K562 (cell line): ENCODE results near the gene C1QTNF12. TPM values are rescaled to one million over a fixed set of nuclear protein-coding genes. Genes with fewer than 3 reads are reported as not detected.

Experiments
- ATAC-seq: fragments of 200-7000 bp; cut with Tn5 transposase; 3 replicates; pipeline ENCODE4 v1.9.1; 2020; ENCODE audit warnings: moderate library complexity
- BruUV-seq: library from RNA; stranded (reverse); fragments of 400-500 nt; replicated peaks from 2 replicates; lab custom pipeline; 2021; lab: Mats Ljungman, UMichigan
- CTCF ChIA-PET: fragments of 300-600 bp; formaldehyde crosslinking; extraction: SDS; loops from one replicate; lab custom pipeline; 2021; ENCODE audit warnings: low intra/inter-chr PET ratio; lab: Yijun Ruan, JAX
- POLR2A ChIA-PET: fragments of 300-600, 350-650 bp; sonication (Branson Sonifier 250); formaldehyde crosslinking; extraction: SDS; loops from one replicate; lab custom pipeline; 2021; ENCODE audit warnings: antibody characterized with exemption, inconsistent platforms; lab: Yijun Ruan, JAX
- DNase-seq, 4 experiments: peaks; one replicate each; pipeline versions ENCODE4 v3.0.0 to v3.0.0-alpha.2; 2011 to 2018; ENCODE audit warnings: low spot score in 3 of 4, mixed read lengths in 3 of 4; ENCODE audit errors: extremely low read depth in 1 of 4
- FAIRE-seq: peaks from 2 replicates; lab custom pipeline; 2011; peaks lifted over from hg19 to GRCh38; lab: Jason Lieb, UNC
- H2AFZ ChIP-seq: 2 replicates; pipeline ENCODE4 v1.6.0; 2011; ENCODE audit warnings: low read depth, low read length, control low read depth, inconsistent platforms
- H3K27ac ChIP-seq: fragments of 200-600 bp; 3 replicates; pipeline ENCODE4 v1.8.0; 2011; ENCODE audit warnings: low read depth, mild to moderate bottlenecking, control low read depth, inconsistent platforms, low read length, moderate library complexity, mixed read lengths; ENCODE audit errors: extremely low read depth
- H3K27me3 ChIP-seq, 2 experiments: fragments of 300-600 bp in 1 of 2; 2 replicates in 1 of 2; 3 replicates in 1 of 2; pipeline versions ENCODE4 v1.6.0 to v1.8.0; 2011; ENCODE audit warnings: inconsistent platforms in 2 of 2, low read length in 2 of 2, mild to moderate bottlenecking in 1 of 2, mixed read lengths in 1 of 2, moderate library complexity in 1 of 2; ENCODE audit not compliant: control insufficient read depth in 2 of 2, insufficient read depth in 2 of 2
- H3K36me3 ChIP-seq: fragments of 300-600 bp; 3 replicates; pipeline ENCODE4 v1.8.0; 2011; ENCODE audit warnings: mild to moderate bottlenecking, low read length, inconsistent platforms; ENCODE audit not compliant: control insufficient read depth, insufficient read depth
- H3K4me1 ChIP-seq, 2 experiments: fragments of 200-600 bp in 1 of 2; replicated peaks in 1 of 2; 2 replicates in 1 of 2; 3 replicates in 1 of 2; pipeline versions ENCODE4 v1.5.1 to v1.8.0; 2011; ENCODE audit warnings: inconsistent platforms in 2 of 2, low read length in 2 of 2, mild to moderate bottlenecking in 1 of 2, mixed read lengths in 1 of 2, moderate library complexity in 1 of 2; ENCODE audit not compliant: control insufficient read depth in 2 of 2, insufficient read depth in 2 of 2
- H3K4me2 ChIP-seq: 2 replicates; pipeline ENCODE4 v1.6.1; 2011; ENCODE audit warnings: low read length, control low read depth, inconsistent platforms, mixed read lengths; ENCODE audit not compliant: insufficient read depth
- H3K4me3 ChIP-seq: fragments of 200-600 bp; sonication (generic), shearing (Covaris generic); 2 replicates; pipeline ENCODE4 v1.5.1; 2016; ENCODE audit warnings: control low read depth, inconsistent platforms
- H3K79me2 ChIP-seq: fragments of 200-600 bp; 3 replicates; pipeline ENCODE4 v1.8.0; 2011; ENCODE audit warnings: low read length, inconsistent platforms; ENCODE audit not compliant: control insufficient read depth, insufficient read depth
- H3K9ac ChIP-seq, 2 experiments: 2 replicates each; pipeline versions ENCODE4 v1.6.0 to v1.6.1; 2011; ENCODE audit warnings: low read depth in 2 of 2, low read length in 2 of 2, control low read depth in 1 of 2, inconsistent platforms in 1 of 2, mild to moderate bottlenecking in 1 of 2, mixed read lengths in 1 of 2; ENCODE audit not compliant: insufficient read depth in 1 of 2
- H3K9me1 ChIP-seq: one replicate; pipeline ENCODE4 v1.6.0; 2011; ENCODE audit warnings: inconsistent platforms, mild to moderate bottlenecking, low read length, moderate library complexity; ENCODE audit not compliant: control insufficient read depth, insufficient read depth
- H3K9me3 ChIP-seq: replicated peaks from 2 replicates; pipeline ENCODE4 v1.5.1; 2011; ENCODE audit warnings: low read depth, low read length, inconsistent platforms; ENCODE audit not compliant: control insufficient read depth, insufficient read depth
- H4K20me1 ChIP-seq: replicated peaks from 2 replicates; pipeline ENCODE4 v1.6.1; 2011; ENCODE audit warnings: low read length, inconsistent platforms, mixed read lengths; ENCODE audit not compliant: control insufficient read depth, insufficient read depth
- FOXK2 ChIP-seq, 2 experiments: fragments of 450-650 bp; IDR thresholded peaks in 1 of 2; conservative IDR thresholded peaks in 1 of 2; 2 replicates each; pipeline ENCODE4 v1.6.1; 2016; ENCODE audit warnings: low read depth in 2 of 2, mild to moderate bottlenecking in 1 of 2
- GATAD2A ChIP-seq: fragments of 450-650 bp; IDR thresholded peaks from 2 replicates; pipeline ENCODE4 v1.6.1; 2017
- RBFOX2 ChIP-seq: fragments of 200-400 bp; formaldehyde crosslinking; IDR thresholded peaks from 2 replicates; pipeline ENCODE4 v1.6.1; 2017; ENCODE audit warnings: low read depth, mild to moderate bottlenecking, low read length, moderate library complexity
- ZNF280A ChIP-seq: fragments of 450-650 bp; IDR thresholded peaks from 2 replicates; pipeline ENCODE4 v1.6.1; 2018; ENCODE audit warnings: mild to moderate bottlenecking, low read depth; ENCODE audit not compliant: partially characterized antibody
- ZNF280B ChIP-seq: fragments of 250-450 bp; sonication (Bioruptor Pico); IDR thresholded peaks from 2 replicates; pipeline ENCODE4 v1.5.1; 2021; ENCODE audit warnings: mild to moderate bottlenecking
- WGBS: fragments of 100-300 bp; shearing (Covaris generic); methylation state at CpG from one replicate; pipeline ENCODE4 v1.1.6; 2016; ENCODE audit warnings: low coverage, mixed read lengths; ENCODE audit not compliant: insufficient coverage; ENCODE audit errors: missing lambda C conversion rate; 5-methylcytosine and 5-hydroxymethylcytosine counted together
- in situ Hi-C: fragments of 300-500 bp; cut with MboI; formaldehyde crosslinking; loops from 4 replicates; pipeline ENCODE4 v1.15.0; 2018; ENCODE audit warnings: inconsistent platforms, mixed read lengths
- intact Hi-C: fragments of 100-400 bp; cut with micrococcal nuclease; formaldehyde crosslinking; loops from 2 replicates; pipeline ENCODE4 v1.14.2; 2022
- polyA plus RNA-seq, 8 experiments: library from polyadenylated mRNA; depleted of rRNA in 4 of 8; stranded (reverse) in 5 of 8; unstranded in 3 of 8; fragments of >200 nt; fragmentation: Nextera tagmentation in 2 of 8; fragmentation: Illumina TruSeq in 1 of 8; extraction: Ambion mirVana in 2 of 8; extraction: Trizol in 1 of 8; gene quantifications; 2 replicates each; pipeline versions ENCODE4 v1.2.1 to v1.2.3, GENCODE V29; 2011 to 2014; ENCODE audit warnings: inconsistent platforms in 1 of 8, missing spikeins in 1 of 8
- total RNA-seq, 7 experiments: library from RNA; depleted of rRNA in 6 of 7; stranded (reverse); fragments of >200 nt in 6 of 7; fragmentation: Illumina TruSeq in 2 of 7; extraction: Trizol in 2 of 7; gene quantifications; 2 replicates each; pipeline versions ENCODE4 v1.2.1 to v1.2.3, GENCODE V29; 2011 to 2021; ENCODE audit warnings: low replicate concordance in 1 of 7

C1QTNF12 gene
- total and polyA plus RNA-seq, 9 of the 15 experiments (the other 6 are each of a cell fraction or from before 2014, with no cell fraction given), result 0.11 to 4.3 (median 0.93) TPM; not detected in 3

- TF ChIP-seq ZNF280A (no peak), GATAD2A (no peak)
- TF ChIP-seq, all 486 proteins: peak for 8
Observed at GRCh38 chr1:1244192-1244811, 2.2 kb downstream of the C1QTNF12 start (continued).

GRCh38 chr1:1243807-1244191 is 2.7 kb downstream of the C1QTNF12 start:
- ChIA-PET CTCF (no interaction called here), POLR2A (interaction anchor here (0.5 to 1.6 kb wide), 4 partner anchors 12 to 280 kb away, joined by 3 to 4 read pairs (median 3); no protein-coding TSS in a partner anchor)
- in situ Hi-C loops (no loop called here), intact Hi-C loops (no loop called here)
- no peak overlapping the region for H2AFZ ChIP-seq
- no peak overlapping the region for H3K4me3 ChIP-seq
- DNase-seq (no peak), FAIRE-seq (no peak), ATAC-seq (peak; percentile 10)
- H3K27ac ChIP-seq, result no peak overlapping the region
- no peaks in the 10 kb centered on the region for H3K9me1 ChIP-seq
- TF ChIP-seq FOXK2 (conservative IDR thresholded peaks at IDR 0.05 in 1 of 2, IDR thresholded peaks at IDR 0.05 in 1 of 2; ENCODE audit: low read depth in 2 of 2) (no peak), ZNF280B (no peak), RBFOX2 (peak; percentile 28; the same call in 1 of the 2 replicates)
- no peaks in the 10 kb centered on the region for H3K36me3 ChIP-seq
- no peak overlapping the region; a peak in 1 of 4 replicates for H3K9ac ChIP-seq
- H3K9me3 ChIP-seq, result no peaks in the 10 kb centered on the region
- BruUV-seq, result no TSS peak
- no peaks in the 10 kb centered on the region for H4K20me1 ChIP-seq
- 57% methylated on average over 7 of the region's 23 CpGs for WGBS
- no peak overlapping the region for H3K4me2 ChIP-seq
- H3K79me2 ChIP-seq, result no peaks in the 10 kb centered on the region
- peaks cover 0 to 85% of the 10 kb centered on the region in 2 experiments; a peak in 3 of 5 replicates for H3K4me1 ChIP-seq
- H3K27me3 ChIP-seq, result no peaks in the 10 kb centered on the region
